Measurements from ENCODE around the gene CAMSAP1. TPM values are rescaled to one million over a fixed set of nuclear protein-coding genes. Genes with fewer than 3 reads are reported as not detected.

The CAMSAP1 gene
- total RNA-seq, 1 experiment from 2014 or later, result 24.8 TPM

DNA sequence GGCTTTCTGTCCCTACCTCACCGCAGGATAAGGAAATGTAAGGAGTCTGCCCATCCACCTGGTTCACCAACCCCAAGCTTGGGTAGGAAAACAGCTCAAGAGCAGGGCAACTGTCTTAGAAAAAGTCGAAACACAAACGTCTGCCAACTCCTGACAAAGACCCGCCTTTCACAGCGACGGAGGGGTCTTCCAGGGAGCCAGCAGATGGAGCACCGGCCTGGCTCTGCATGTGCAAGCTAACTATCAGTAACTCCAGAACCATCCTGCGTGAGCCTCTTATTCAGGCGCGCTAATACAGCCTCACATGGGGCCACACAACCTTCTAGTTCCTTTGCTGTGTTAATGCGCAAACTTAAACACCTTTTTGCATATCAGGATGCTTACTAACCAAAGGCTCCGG, 26.9 kb downstream of the CAMSAP1 start:
- intact Hi-C loops (cut with micrococcal nuclease; ENCODE audit: unreplicated experiment) (no loop called here), in situ Hi-C loops (cut with HindIII; ENCODE audit: low pct_unique_long_range_greater_than_20kb, low sequenced_read_pairs) (no loop called here)
- no peaks in the 10 kb centered on the region for H3K9me3 ChIP-seq (ENCODE audit: control insufficient read depth, insufficient read depth, low read depth, low read length)
- H3K4me3 ChIP-seq (ENCODE audit: low read depth in 2 of 2, low read length in 2 of 2), result no peak overlapping the region
- ChIA-PET POLR2A (no interaction called here), CTCF (no interaction called here)
- DNase-seq (ENCODE audit: low read depth, low spot score) (no peak), ATAC-seq (no peak)
- BruUV-seq (replicated peaks), result no TSS peak
- peaks cover 4% of the 10 kb centered on the region; the same call in 1 of the 2 replicates for H3K4me1 ChIP-seq (ENCODE audit: control insufficient read depth, insufficient read depth, low read length)
- H3K27ac ChIP-seq (ENCODE audit: low read length), result no peak overlapping the region
- TF ChIP-seq SIN3A (IDR thresholded peaks at IDR 0.05; ENCODE audit: borderline replicate concordance, insufficient read depth, low read depth, low read length) (no peak), TCF7L2 (IDR thresholded peaks at IDR 0.05; ENCODE audit: low read depth, low read length) (no peak), CTCF (IDR thresholded peaks at IDR 0.05) (no peak), POLR2AphosphoS5 (IDR thresholded peaks at IDR 0.05; ENCODE audit: low read depth, low read length) (no peak), REST (IDR thresholded peaks at IDR 0.05; ENCODE audit: insufficient read depth in 1 of 2, low read depth in 2 of 2, low read length in 1 of 2) (no peak)
- H3K27me3 ChIP-seq (ENCODE audit: control insufficient read depth, insufficient read depth, low read length), result no peaks in the 10 kb centered on the region
- no peaks in the 10 kb centered on the region for H3K36me3 ChIP-seq (ENCODE audit: control insufficient read depth, insufficient read depth, low read length)

DNA sequence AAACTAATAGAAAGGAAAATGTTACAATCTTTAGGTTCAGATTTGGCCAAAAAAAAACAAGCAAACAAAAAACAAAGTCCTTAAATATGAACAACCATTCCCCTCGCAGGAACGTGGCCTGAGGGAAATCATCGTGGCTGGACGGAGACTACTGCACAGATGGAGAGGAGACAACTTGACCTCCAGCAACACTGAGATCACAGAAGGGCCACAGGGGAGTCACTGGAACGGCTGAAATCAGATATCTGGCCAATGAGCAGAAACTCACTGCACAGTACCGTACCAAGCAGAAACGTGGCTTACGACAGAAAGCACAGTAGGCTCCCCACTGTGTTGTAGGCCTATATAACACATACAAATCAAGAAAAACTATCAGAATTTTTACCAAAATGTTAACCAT, 27.7 kb downstream of the CAMSAP1 start:
- no peaks in the 10 kb centered on the region for H3K27me3 ChIP-seq (ENCODE audit: control insufficient read depth, insufficient read depth, low read length)
- ATAC-seq, result no peak
- H3K36me3 ChIP-seq (ENCODE audit: control insufficient read depth, insufficient read depth, low read length), result no peaks in the 10 kb centered on the region
- BruUV-seq (replicated peaks), result no TSS peak
- no peak for TF ChIP-seq SIN3A (IDR thresholded peaks at IDR 0.05; ENCODE audit: borderline replicate concordance, insufficient read depth, low read depth, low read length)
- TF ChIP-seq REST (IDR thresholded peaks at IDR 0.05; ENCODE audit: insufficient read depth in 1 of 2, low read depth in 2 of 2, low read length in 1 of 2), result no peak
- no peak for TF ChIP-seq CTCF (IDR thresholded peaks at IDR 0.05)
- no peak for TF ChIP-seq POLR2AphosphoS5 (IDR thresholded peaks at IDR 0.05; ENCODE audit: low read depth, low read length)
- no peak for TF ChIP-seq TCF7L2 (IDR thresholded peaks at IDR 0.05; ENCODE audit: low read depth, low read length)
- in situ Hi-C loops (cut with HindIII; ENCODE audit: low pct_unique_long_range_greater_than_20kb, low sequenced_read_pairs), result no loop called here
- CTCF ChIA-PET, result no interaction called here
- DNase-seq (ENCODE audit: low read depth, low spot score), result no peak
- no peaks in the 10 kb centered on the region for H3K4me1 ChIP-seq (ENCODE audit: control insufficient read depth, insufficient read depth, low read length)
- POLR2A ChIA-PET, result no interaction called here
- no peaks in the 10 kb centered on the region for H3K9me3 ChIP-seq (ENCODE audit: control insufficient read depth, insufficient read depth, low read depth, low read length)
- H3K4me3 ChIP-seq (ENCODE audit: low read depth in 2 of 2, low read length in 2 of 2), result no peak overlapping the region
- intact Hi-C loops (cut with micrococcal nuclease; ENCODE audit: unreplicated experiment), result no loop called here
- H3K27ac ChIP-seq (ENCODE audit: low read length), result no peak overlapping the region
